Tibial nerve (tissue), 4 donors: Measurements from ENCODE around the gene OR7A17. TPM values are rescaled to one million over a fixed set of nuclear protein-coding genes. Genes with fewer than 3 reads are reported as not detected.

ENCODE experiments used
- DNase-seq, 2 donors: peaks; one replicate each; pipeline ENCODE4 v3.0.0-alpha.2; 2019; ENCODE audit warnings: low spot score in 2 of 2
- H3K27ac ChIP-seq, 4 donors: fragments of 200-600 bp; sonication (generic) in 3 of 4; one replicate each; pipeline ENCODE4 v1.5.1; 2017 to 2019; ENCODE audit warnings: mild to moderate bottlenecking in 1 of 4
- H3K27me3 ChIP-seq, 2 donors: fragments of 200-600 bp; sonication (generic) in 1 of 2; one replicate each; pipeline versions ENCODE4 v1.5.1 to v1.6.0; 2017 to 2019
- H3K36me3 ChIP-seq, 3 donors: fragments of 200-600 bp; sonication (generic); one replicate each; pipeline ENCODE4 v1.5.1; 2018 to 2019
- H3K4me1 ChIP-seq, 4 donors: fragments of 200-600 bp; sonication (generic) in 3 of 4; one replicate each; pipeline ENCODE4 v1.5.1; 2017 to 2019
- H3K4me3 ChIP-seq, 4 donors: fragments of 200-600 bp; sonication (generic) in 3 of 4; one replicate each; pipeline ENCODE4 v1.5.1; 2017 to 2019; ENCODE audit warnings: mild to moderate bottlenecking in 1 of 4, moderate library complexity in 1 of 4
- H3K9me3 ChIP-seq, 4 donors: fragments of 200-600 bp; sonication (generic) in 3 of 4; one replicate each; pipeline ENCODE4 v1.5.1; 2017 to 2019
- CTCF ChIP-seq, 5 experiments: fragments of 200-600 bp in 3 of 5; fragments of 450-650 bp in 2 of 5; sonication (generic) in 3 of 5; IDR thresholded peaks; one replicate each; pipeline ENCODE4 v1.5.1; 2016 to 2019; ENCODE audit warnings: antibody characterized with exemption in 5 of 5, mild to moderate bottlenecking in 3 of 5, moderate library complexity in 2 of 5
- EP300 ChIP-seq, 2 donors: sonication (generic); formaldehyde crosslinking; IDR thresholded peaks; one replicate each; pipeline ENCODE4 v1.6.1; 2017; ENCODE audit warnings: antibody characterized with exemption in 2 of 2, mild to moderate bottlenecking in 1 of 2
- POLR2A ChIP-seq, 2 donors: fragments of 450-650 bp; IDR thresholded peaks; one replicate each; pipeline ENCODE4 v1.6.1; 2017; ENCODE audit warnings: antibody characterized with exemption in 2 of 2, mild to moderate bottlenecking in 2 of 2, moderate library complexity in 2 of 2
- WGBS, 2 donors: methylation state at CpG; one replicate each; pipeline ENCODE4 v1.1.5; 2018; 5-methylcytosine and 5-hydroxymethylcytosine counted together
- total RNA-seq, 4 donors: library from RNA; depleted of rRNA; stranded (reverse); fragments of >200 nt; gene quantifications; one replicate each; pipeline ENCODE4 v1.1.0, GENCODE V29; 2016

Gene OR7A17
- not detected for total RNA-seq

GRCh38 chr19:14886032-14886431 lies at the start of gene OR7A17:
TSS of gene OR7A17 (minus strand) at chr19:14886132. CDS start at chr19:14881355, 4,777 bp downstream.
- WGBS, 2 donors = 49 to 56% methylated on average over 4 of the region's 4 CpGs
- Histone ChIP-seq H3K27ac (no peak within 1 kb of the TSS), H3K36me3 (no peaks in the 10 kb centered on the region), H3K9me3 (no peaks in the 10 kb centered on the region), H3K27me3 (no peaks in the 10 kb centered on the region), H3K4me1 (peaks cover 0 to 7% (median 0%) of the 10 kb centered on the region in 4 donors), H3K4me3 (no peak within 1 kb of the TSS)
- no peak for TF ChIP-seq EP300 (IDR thresholded peaks at IDR 0.05)
- TF ChIP-seq CTCF (IDR thresholded peaks at IDR 0.05) = no peak
- no peak for TF ChIP-seq POLR2A (IDR thresholded peaks at IDR 0.05)
- DNase-seq = no peak

GRCh38 chr19:14933506-14933905 lies 47.6 kb upstream of the OR7A17 start:
- Histone ChIP-seq H3K4me3 (no peak overlapping the region), H3K4me1 (no peaks in the 10 kb centered on the region), H3K27ac (no peak overlapping the region), H3K9me3 (peaks cover 0 to 19% (median 2%) of the 10 kb centered on the region in 4 donors), H3K36me3 (no peaks in the 10 kb centered on the region), H3K27me3 (no peaks in the 10 kb centered on the region)
- TF ChIP-seq EP300 (IDR thresholded peaks at IDR 0.05) (no peak), CTCF (IDR thresholded peaks at IDR 0.05) (no peak), POLR2A (IDR thresholded peaks at IDR 0.05) (no peak)
- 58 to 71% methylated on average over 1 of the region's 1 CpG for WGBS, 2 donors
- no peak for DNase-seq

GRCh38 chr19:14916848-14917247 lies 30.9 kb upstream of the OR7A17 start:
- Histone ChIP-seq H3K36me3 (no peaks in the 10 kb centered on the region), H3K4me1 (no peaks in the 10 kb centered on the region), H3K27me3 (no peaks in the 10 kb centered on the region), H3K4me3 (no peak overlapping the region), H3K9me3 (peaks cover 0 to 4% (median 0%) of the 10 kb centered on the region in 4 donors), H3K27ac (no peak overlapping the region)
- no peak for DNase-seq
- no peak for TF ChIP-seq EP300 (IDR thresholded peaks at IDR 0.05)
- TF ChIP-seq POLR2A (IDR thresholded peaks at IDR 0.05) = no peak
- no peak for TF ChIP-seq CTCF (IDR thresholded peaks at IDR 0.05)
- 40 to 73% methylated on average over 5 of the region's 5 CpGs for WGBS, 2 donors

GRCh38 chr19:14915116-14915515 lies 29.2 kb upstream of the OR7A17 start:
- H3K36me3 ChIP-seq = no peaks in the 10 kb centered on the region
- no peak for TF ChIP-seq EP300 (IDR thresholded peaks at IDR 0.05)
- TF ChIP-seq POLR2A (IDR thresholded peaks at IDR 0.05) = no peak
- no peak overlapping the region for H3K27ac ChIP-seq
- no peak overlapping the region for H3K4me3 ChIP-seq
- H3K27me3 ChIP-seq = no peaks in the 10 kb centered on the region
- H3K4me1 ChIP-seq = no peaks in the 10 kb centered on the region
- DNase-seq = no peak
- H3K9me3 ChIP-seq = peaks cover 0 to 4% (median 0%) of the 10 kb centered on the region in 4 donors
- 71 to 83% methylated on average over 6 of the region's 6 CpGs for WGBS, 2 donors

GRCh38 chr19:14906711-14907110 lies 20.8 kb upstream of the OR7A17 start:
- no peaks in the 10 kb centered on the region for H3K4me1 ChIP-seq
- no peak for TF ChIP-seq EP300 (IDR thresholded peaks at IDR 0.05)
- TF ChIP-seq CTCF (IDR thresholded peaks at IDR 0.05) = no peak
- no peak for TF ChIP-seq POLR2A (IDR thresholded peaks at IDR 0.05)
- 75% methylated on average over 4 of the region's 4 CpGs for WGBS, 2 donors
- no peak for DNase-seq
- no peaks in the 10 kb centered on the region for H3K9me3 ChIP-seq
- H3K4me3 ChIP-seq = no peak overlapping the region
- H3K27ac ChIP-seq = no peak overlapping the region
- H3K27me3 ChIP-seq = no peaks in the 10 kb centered on the region
- no peaks in the 10 kb centered on the region for H3K36me3 ChIP-seq
